GM18873 (cell line): ENCODE results near the gene WDR54.

ENCODE experiments used
- ATAC-seq: cut with Tn5 transposase; IDR thresholded peaks from one replicate; pipeline ENCODE4 v1.9.1; 2021; ENCODE audit warnings: mild to moderate bottlenecking, moderate library complexity, moderate number of reproducible peaks; ENCODE audit not compliant: unreplicated experiment, low FRiP score

The WDR54 gene

GRCh38 chr2:74474899-74475298 is 53.4 kb downstream of the WDR54 start:
- no peak for ATAC-seq
